ENCODE data around the gene NEK9. TPM values are rescaled to one million over a fixed set of nuclear protein-coding genes. Genes with fewer than 3 reads are reported as not detected.

The NEK9 gene
- total RNA-seq, 4 donors from 2014 or later: 28.7 to 73.9 (median 59.4) TPM

- H3K4me3 ChIP-seq (ENCODE audit: low read depth, poor library complexity, severe bottlenecking): no peak overlapping the region
- TF ChIP-seq, protein P1, sequence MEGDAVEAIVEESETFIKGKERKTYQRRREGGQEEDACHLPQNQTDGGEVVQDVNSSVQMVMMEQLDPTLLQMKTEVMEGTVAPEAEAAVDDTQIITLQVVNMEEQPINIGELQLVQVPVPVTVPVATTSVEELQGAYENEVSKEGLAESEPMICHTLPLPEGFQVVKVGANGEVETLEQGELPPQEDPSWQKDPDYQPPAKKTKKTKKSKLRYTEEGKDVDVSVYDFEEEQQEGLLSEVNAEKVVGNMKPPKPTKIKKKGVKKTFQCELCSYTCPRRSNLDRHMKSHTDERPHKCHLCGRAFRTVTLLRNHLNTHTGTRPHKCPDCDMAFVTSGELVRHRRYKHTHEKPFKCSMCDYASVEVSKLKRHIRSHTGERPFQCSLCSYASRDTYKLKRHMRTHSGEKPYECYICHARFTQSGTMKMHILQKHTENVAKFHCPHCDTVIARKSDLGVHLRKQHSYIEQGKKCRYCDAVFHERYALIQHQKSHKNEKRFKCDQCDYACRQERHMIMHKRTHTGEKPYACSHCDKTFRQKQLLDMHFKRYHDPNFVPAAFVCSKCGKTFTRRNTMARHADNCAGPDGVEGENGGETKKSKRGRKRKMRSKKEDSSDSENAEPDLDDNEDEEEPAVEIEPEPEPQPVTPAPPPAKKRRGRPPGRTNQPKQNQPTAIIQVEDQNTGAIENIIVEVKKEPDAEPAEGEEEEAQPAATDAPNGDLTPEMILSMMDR (IDR thresholded peaks at IDR 0.05): no peak
- no peak for TF ChIP-seq POLR2A (IDR thresholded peaks at IDR 0.05)
- WGBS, 2 donors: 80 to 86% methylated on average over 3 of the region's 3 CpGs
- intact Hi-C loops (cut with DNase I; ENCODE audit: low total_unique reads): no loop called here
- DNase-seq (ENCODE audit: low spot score in 2 of 2): no peak
These were observed 35.8 kb upstream of the NEK9 start for GRCh38 chr14:75162631-75163030.

GRCh38 chr14:75158843-75159614 lies 32.2 kb upstream of the NEK9 start:
- no peak for TF ChIP-seq POLR2A (IDR thresholded peaks at IDR 0.05)
- TF ChIP-seq, protein P1 (IDR thresholded peaks at IDR 0.05): no peak
- intact Hi-C loops (cut with DNase I; ENCODE audit: low total_unique reads): no loop called here
- no peak for DNase-seq (ENCODE audit: low spot score in 2 of 2)
- H3K4me3 ChIP-seq (ENCODE audit: low read depth, poor library complexity, severe bottlenecking): no peak overlapping the region
- WGBS, 2 donors: 95 to 99% methylated on average over 6 of the region's 6 CpGs

DNA sequence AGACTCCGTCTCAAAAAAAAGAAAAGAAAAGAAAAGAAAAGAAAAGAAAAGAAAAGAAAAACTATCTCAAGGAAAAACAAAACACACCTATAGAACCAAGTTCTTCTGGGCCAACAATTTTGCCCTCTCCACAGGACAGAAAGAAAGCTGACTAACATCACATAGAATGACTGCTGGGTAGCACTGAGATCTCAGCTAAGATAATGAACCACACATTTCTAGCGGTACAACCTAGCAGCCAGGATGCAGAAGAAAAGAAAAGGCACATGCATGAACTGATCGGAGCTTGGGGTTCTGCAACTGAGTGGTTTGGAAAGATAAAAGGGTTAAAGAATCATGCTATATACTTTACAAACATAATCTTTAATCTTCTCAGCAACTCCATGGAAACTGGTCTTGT lies 30.1 kb upstream of the NEK9 start:
- DNase-seq (ENCODE audit: low spot score in 2 of 2): no peak
- TF ChIP-seq, protein P1 (IDR thresholded peaks at IDR 0.05): no peak
- TF ChIP-seq POLR2A (IDR thresholded peaks at IDR 0.05): no peak
- intact Hi-C loops (cut with DNase I; ENCODE audit: low total_unique reads): no loop called here
- WGBS, 2 donors: 74 to 78% methylated on average over 3 of the region's 3 CpGs
- no peak overlapping the region for H3K4me3 ChIP-seq (ENCODE audit: low read depth, poor library complexity, severe bottlenecking)

- 95% methylated on average over 1 of the region's 1 CpG for WGBS, 2 donors
- no peak overlapping the region for H3K4me3 ChIP-seq (ENCODE audit: low read depth, poor library complexity, severe bottlenecking)
- TF ChIP-seq POLR2A (IDR thresholded peaks at IDR 0.05): no peak
- TF ChIP-seq, protein P1 (IDR thresholded peaks at IDR 0.05): no peak
- intact Hi-C loops (cut with DNase I; ENCODE audit: low total_unique reads): no loop called here
- DNase-seq (ENCODE audit: low spot score in 2 of 2): no peak
These were observed 29.3 kb upstream of the NEK9 start for GRCh38 chr14:75156111-75156510.

DNA sequence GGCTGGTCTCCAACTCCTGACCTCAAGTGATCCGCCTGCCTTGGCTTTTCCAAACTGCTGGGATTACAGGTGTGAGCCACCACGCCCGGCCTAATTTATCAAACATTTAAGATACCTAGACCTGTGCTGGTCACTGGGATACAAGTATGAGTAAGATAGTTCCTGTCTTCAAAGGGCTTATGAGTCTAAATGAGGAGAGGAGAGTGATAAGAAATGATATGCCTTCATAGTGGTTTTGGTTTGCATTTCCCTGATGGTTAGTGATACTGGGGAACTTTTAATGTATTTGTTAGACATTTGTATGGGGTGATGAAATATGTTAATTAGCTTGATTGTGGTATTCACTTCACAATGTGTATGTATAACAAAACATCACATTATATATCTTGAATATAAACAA lies 28.3 kb upstream of the NEK9 start:
- no peak for DNase-seq (ENCODE audit: low spot score in 2 of 2)
- TF ChIP-seq, protein P1 (IDR thresholded peaks at IDR 0.05): no peak
- TF ChIP-seq POLR2A (IDR thresholded peaks at IDR 0.05): no peak
- intact Hi-C loops (cut with DNase I; ENCODE audit: low total_unique reads): no loop called here
- no peak overlapping the region for H3K4me3 ChIP-seq (ENCODE audit: low read depth, poor library complexity, severe bottlenecking)
- WGBS, 2 donors: 71 to 92% methylated on average over 3 of the region's 3 CpGs

DNA sequence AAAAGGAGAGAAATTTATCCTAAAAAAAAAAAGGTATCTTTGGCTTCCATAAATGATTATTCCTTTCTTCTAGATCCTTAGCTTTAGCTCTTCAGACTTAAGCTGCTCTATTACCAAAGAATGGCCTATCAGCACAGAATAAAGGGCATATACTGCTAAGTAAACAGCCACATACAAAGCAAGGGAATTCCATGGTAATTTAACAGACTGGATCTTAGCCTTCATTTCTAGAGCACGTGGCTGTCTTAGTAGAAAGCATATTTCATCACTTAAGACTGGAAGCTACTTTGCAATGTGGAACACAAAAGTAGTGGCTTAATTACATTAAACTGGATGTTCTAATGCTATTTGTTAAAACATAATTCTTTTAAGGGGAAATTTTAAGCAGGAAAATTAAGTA lies 26.4 kb upstream of the NEK9 start:
- intact Hi-C loops (cut with DNase I; ENCODE audit: low total_unique reads): no loop called here
- no peak for TF ChIP-seq POLR2A (IDR thresholded peaks at IDR 0.05)
- TF ChIP-seq, protein P1 (IDR thresholded peaks at IDR 0.05): no peak
- DNase-seq (ENCODE audit: low spot score in 2 of 2): no peak
- 75 to 78% methylated on average over 1 of the region's 1 CpG for WGBS, 2 donors
- no peak overlapping the region for H3K4me3 ChIP-seq (ENCODE audit: low read depth, poor library complexity, severe bottlenecking)
